ENCODE results near the gene SLC39A2. TPM values are rescaled to one million over a fixed set of nuclear protein-coding genes. Genes with fewer than 3 reads are reported as not detected.
"Not testable (repeated sequence)": the region's sequence is repeated elsewhere in the genome, so short reads cannot be mapped to it uniquely, and the experiment has no call there.

SLC39A2 gene
- polyA plus RNA-seq, 1 donor (not counting 4 experiments of a cell fraction or from before 2014, with no cell fraction given): 0.94 TPM

DNA sequence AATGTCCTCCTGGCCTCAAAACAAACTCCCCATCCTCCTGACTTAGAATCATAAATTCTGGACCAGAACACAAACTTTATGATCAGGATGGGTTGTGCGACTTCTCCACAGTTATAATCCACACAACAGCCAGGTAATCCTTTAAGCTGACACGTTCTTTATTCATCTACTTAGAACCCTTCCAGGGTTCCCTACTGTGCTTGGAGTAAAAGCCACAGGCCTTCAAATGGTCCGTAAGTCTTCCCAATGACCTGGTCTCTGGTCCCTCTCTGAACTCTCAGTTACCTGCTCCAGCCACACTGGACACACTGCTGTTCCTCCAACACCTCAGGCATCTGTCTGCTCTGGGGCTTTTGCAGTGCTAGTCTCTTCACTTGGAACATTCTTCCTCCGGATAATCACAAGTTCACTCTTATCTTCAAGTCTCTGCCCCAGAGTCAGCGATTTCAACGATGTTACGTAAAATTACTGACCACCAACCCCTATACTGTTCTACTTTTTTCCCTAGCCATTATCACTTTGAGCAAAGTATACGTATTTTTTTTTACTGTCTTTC lies 41.4 kb downstream of the SLC39A2 start:
- peak; percentile 9 for FAIRE-seq
- peaks cover 53% of the 10 kb centered on the region for H3K4me1 ChIP-seq (ENCODE audit: control insufficient read depth, extremely low read depth, insufficient read depth, low read length)
- dilution Hi-C loops (cut with MboI; ENCODE audit: extremely low pct_ligation_motif_present, low sequenced_read_pairs): no loop called here

DNA sequence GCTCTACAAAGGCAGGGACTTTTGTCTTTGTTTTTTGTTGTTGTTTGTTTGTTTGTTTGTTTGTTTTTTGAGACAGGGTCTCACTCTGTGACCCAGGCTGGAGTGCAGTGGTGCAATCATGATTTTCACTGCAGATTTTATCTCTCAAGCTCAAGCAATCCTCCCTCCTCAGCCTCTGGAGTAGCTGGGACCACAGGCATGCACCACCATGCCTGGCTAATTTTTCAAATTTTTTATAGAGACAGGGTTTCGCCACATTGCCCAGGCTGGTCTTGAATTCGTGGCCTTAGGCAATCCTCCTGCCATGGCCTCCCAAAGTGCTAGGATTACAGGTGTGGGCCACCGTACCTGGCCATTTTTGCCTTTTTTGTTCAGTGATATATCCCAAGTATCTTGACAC lies 41.8 kb downstream of the SLC39A2 start:
- H3K27me3 ChIP-seq (ENCODE audit: control insufficient read depth, extremely low read depth, insufficient read depth, low read length); dilution Hi-C loops (cut with MboI; ENCODE audit: extremely low pct_ligation_motif_present, low sequenced_read_pairs); H4K20me1 ChIP-seq (ENCODE audit: control insufficient read depth, extremely low read depth, insufficient read depth, low read length); H3K36me3 ChIP-seq (ENCODE audit: control insufficient read depth in 2 of 2, extremely low read depth in 1 of 2, insufficient read depth in 2 of 2, low read length in 2 of 2); H3K9me1 ChIP-seq (ENCODE audit: control insufficient read depth, extremely low read depth, insufficient read depth, low read length); H3K9me3 ChIP-seq (ENCODE audit: control insufficient read depth, low read depth, low read length); H3K4me2 ChIP-seq (ENCODE audit: control insufficient read depth, extremely low read depth, insufficient read depth, low read depth, low read length); DNase-seq (ENCODE audit: low read depth, low spot score); H3K9ac ChIP-seq (ENCODE audit: control insufficient read depth, extremely low read depth, insufficient read depth, low read length); H3K4me3 ChIP-seq (ENCODE audit: control insufficient read depth in 2 of 3, extremely low read depth in 1 of 3, insufficient read depth in 2 of 3, low read depth in 1 of 3, low read length in 3 of 3); H2AFZ ChIP-seq (ENCODE audit: control insufficient read depth, low read length); FAIRE-seq: not testable (repeated sequence)
- peak overlapping the region; percentile 90 for H3K27ac ChIP-seq (ENCODE audit: control insufficient read depth, insufficient read depth, low read length)
- H3K79me2 ChIP-seq (ENCODE audit: control insufficient read depth, insufficient read depth, low read length): peaks cover 12% of the 10 kb centered on the region
- H3K4me1 ChIP-seq (ENCODE audit: control insufficient read depth, extremely low read depth, insufficient read depth, low read length): peaks cover 53% of the 10 kb centered on the region

More for the DNA sequence above, 41.4 kb downstream of the SLC39A2 start:
- TF ChIP-seq, protein P1, sequence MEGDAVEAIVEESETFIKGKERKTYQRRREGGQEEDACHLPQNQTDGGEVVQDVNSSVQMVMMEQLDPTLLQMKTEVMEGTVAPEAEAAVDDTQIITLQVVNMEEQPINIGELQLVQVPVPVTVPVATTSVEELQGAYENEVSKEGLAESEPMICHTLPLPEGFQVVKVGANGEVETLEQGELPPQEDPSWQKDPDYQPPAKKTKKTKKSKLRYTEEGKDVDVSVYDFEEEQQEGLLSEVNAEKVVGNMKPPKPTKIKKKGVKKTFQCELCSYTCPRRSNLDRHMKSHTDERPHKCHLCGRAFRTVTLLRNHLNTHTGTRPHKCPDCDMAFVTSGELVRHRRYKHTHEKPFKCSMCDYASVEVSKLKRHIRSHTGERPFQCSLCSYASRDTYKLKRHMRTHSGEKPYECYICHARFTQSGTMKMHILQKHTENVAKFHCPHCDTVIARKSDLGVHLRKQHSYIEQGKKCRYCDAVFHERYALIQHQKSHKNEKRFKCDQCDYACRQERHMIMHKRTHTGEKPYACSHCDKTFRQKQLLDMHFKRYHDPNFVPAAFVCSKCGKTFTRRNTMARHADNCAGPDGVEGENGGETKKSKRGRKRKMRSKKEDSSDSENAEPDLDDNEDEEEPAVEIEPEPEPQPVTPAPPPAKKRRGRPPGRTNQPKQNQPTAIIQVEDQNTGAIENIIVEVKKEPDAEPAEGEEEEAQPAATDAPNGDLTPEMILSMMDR (optimal IDR thresholded peaks at IDR 0.05 in 1 of 3, IDR thresholded peaks at IDR 0.05 in 1 of 3, conservative IDR thresholded peaks at IDR 0.05 in 1 of 3; ENCODE audit: extremely low read depth in 1 of 3, insufficient read depth in 2 of 3, low read length in 3 of 3): no peak
- TF ChIP-seq EZH2 (IDR thresholded peaks at IDR 0.05; ENCODE audit: low read length): no peak
- Histone ChIP-seq H3K9me3 (ENCODE audit: control insufficient read depth, low read depth, low read length) (no peaks in the 10 kb centered on the region), H3K79me2 (ENCODE audit: control insufficient read depth, insufficient read depth, low read length) (peaks cover 12% of the 10 kb centered on the region), H2AFZ (ENCODE audit: control insufficient read depth, low read length) (peak overlapping the region; percentile 32), H3K36me3 (ENCODE audit: control insufficient read depth in 2 of 2, extremely low read depth in 1 of 2, insufficient read depth in 2 of 2, low read length in 2 of 2) (no peaks in the 10 kb centered on the region), H3K9me1 (ENCODE audit: control insufficient read depth, extremely low read depth, insufficient read depth, low read length) (no peaks in the 10 kb centered on the region), H4K20me1 (ENCODE audit: control insufficient read depth, extremely low read depth, insufficient read depth, low read length) (no peaks in the 10 kb centered on the region), H3K9ac (ENCODE audit: control insufficient read depth, extremely low read depth, insufficient read depth, low read length) (no peak overlapping the region), H3K27me3 (ENCODE audit: control insufficient read depth, extremely low read depth, insufficient read depth, low read length) (no peaks in the 10 kb centered on the region), H3K4me2 (ENCODE audit: control insufficient read depth, extremely low read depth, insufficient read depth, low read depth, low read length) (peak overlapping the region; percentile 9), H3K4me3 (ENCODE audit: control insufficient read depth in 2 of 3, extremely low read depth in 1 of 3, insufficient read depth in 2 of 3, low read depth in 1 of 3, low read length in 3 of 3) (no peak overlapping the region), H3K27ac (ENCODE audit: control insufficient read depth, insufficient read depth, low read length) (no peak overlapping the region)
- no peak for DNase-seq (ENCODE audit: low read depth, low spot score)

All from keratinocyte (primary cell).